HCT116 (cell line): ENCODE measurements around the gene ARSG.

Source experiments
- EGR1 ChIP-seq: IDR thresholded peaks from 2 replicates; pipeline ENCODE4 v1.6.1; 2012; ENCODE audit warnings: low read depth
- EZH2 ChIP-seq: fragments of 200-600 bp; sonication (generic); IDR thresholded peaks from 2 replicates; pipeline ENCODE4 v1.6.1; 2017; ENCODE audit warnings: antibody characterized with exemption, mixed run types
- EZH2phosphoT487 ChIP-seq: fragments of 200-600 bp; IDR thresholded peaks from 2 replicates; pipeline ENCODE4 v1.6.1; 2018; ENCODE audit warnings: antibody characterized with exemption, borderline replicate concordance
- FOSL1 ChIP-seq: IDR thresholded peaks from 2 replicates; pipeline ENCODE4 v1.6.1; 2012; ENCODE audit warnings: low read depth
- POLR2A ChIP-seq: IDR thresholded peaks from 2 replicates; pipeline ENCODE4 v1.7.0; 2011; ENCODE audit warnings: borderline replicate concordance; ENCODE audit not compliant: insufficient read depth, insufficient read length; ENCODE audit errors: extremely low read depth
- POLR2AphosphoS5 ChIP-seq: IDR thresholded peaks from 2 replicates; pipeline ENCODE4 v1.6.1; 2011; ENCODE audit warnings: mild to moderate bottlenecking, low read depth, low read length, moderate library complexity
- RAD21 ChIP-seq: IDR thresholded peaks from 2 replicates; pipeline ENCODE4 v1.6.1; 2012; ENCODE audit warnings: low read depth, mild to moderate bottlenecking
- SIN3A ChIP-seq: IDR thresholded peaks from 2 replicates; pipeline ENCODE4 v1.6.1; 2012; ENCODE audit warnings: low read depth
- SP1 ChIP-seq: IDR thresholded peaks from 2 replicates; pipeline ENCODE4 v1.6.1; 2012; ENCODE audit warnings: low read depth
- YY1 ChIP-seq: IDR thresholded peaks from 2 replicates; pipeline ENCODE4 v1.6.1; 2011; ENCODE audit warnings: low read length, low read depth, moderate library complexity, mild to moderate bottlenecking; ENCODE audit not compliant: insufficient replicate concordance; ENCODE audit errors: extremely low read depth
- ZNF274 ChIP-seq: fragments of 200-500 bp; sonication (Bioruptor generic); IDR thresholded peaks from 2 replicates; pipeline ENCODE4 v1.6.1; 2014; ENCODE audit warnings: mild to moderate bottlenecking, low read depth, low read length, inconsistent platforms
- TF ChIP-seq, protein P1 (sequence below), 3 experiments: fragments of 200-600 bp in 1 of 3; sonication (generic) in 1 of 3; IDR thresholded peaks in 2 of 3; conservative IDR thresholded peaks in 1 of 3; 2 replicates each; pipeline ENCODE4 v1.5.1; 2012 to 2017; ENCODE audit warnings: low read depth in 2 of 3, low read length in 2 of 3, antibody characterized with exemption in 1 of 3, borderline replicate concordance in 1 of 3, control low read depth in 1 of 3, mild to moderate bottlenecking in 1 of 3, mixed read lengths in 1 of 3, mixed run types in 1 of 3, moderate library complexity in 1 of 3; ENCODE audit not compliant: insufficient read depth in 1 of 3
- TF ChIP-seq, protein P2 (sequence below): IDR thresholded peaks from 2 replicates; pipeline ENCODE4 v1.6.1; 2012; ENCODE audit warnings: low read depth
- TF ChIP-seq, protein P3 (sequence below): IDR thresholded peaks from 2 replicates; pipeline ENCODE4 v1.6.1; 2011; ENCODE audit warnings: mild to moderate bottlenecking, low read length, moderate library complexity; ENCODE audit not compliant: insufficient replicate concordance; ENCODE audit errors: extremely low read depth

DNA sequence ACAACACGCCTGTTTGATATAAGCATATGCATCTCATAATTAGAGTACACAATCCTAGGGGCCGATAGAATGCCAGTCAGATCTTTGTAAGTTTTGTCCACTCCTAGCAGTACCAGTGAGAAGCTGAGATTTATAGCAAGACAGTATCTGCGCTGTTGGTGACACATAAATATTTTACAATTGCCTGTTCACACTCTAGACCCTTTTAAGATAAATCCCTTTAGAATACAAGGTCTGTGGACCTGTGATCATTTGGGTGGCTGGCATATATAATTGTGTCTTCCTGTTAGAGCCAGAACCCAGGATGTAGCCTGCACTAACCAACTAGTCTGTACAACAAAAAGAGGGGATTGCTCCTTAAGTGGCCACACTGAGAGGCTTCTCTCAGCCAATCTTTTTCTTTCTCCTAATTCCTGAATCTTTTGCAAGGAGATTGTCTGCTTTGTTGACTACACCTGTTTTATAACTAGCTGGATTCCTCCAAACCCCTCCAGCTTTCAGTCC lies 91.3 kb downstream of the ARSG start:
- TF ChIP-seq FOSL1, result no peak
- TF ChIP-seq, protein P1, sequence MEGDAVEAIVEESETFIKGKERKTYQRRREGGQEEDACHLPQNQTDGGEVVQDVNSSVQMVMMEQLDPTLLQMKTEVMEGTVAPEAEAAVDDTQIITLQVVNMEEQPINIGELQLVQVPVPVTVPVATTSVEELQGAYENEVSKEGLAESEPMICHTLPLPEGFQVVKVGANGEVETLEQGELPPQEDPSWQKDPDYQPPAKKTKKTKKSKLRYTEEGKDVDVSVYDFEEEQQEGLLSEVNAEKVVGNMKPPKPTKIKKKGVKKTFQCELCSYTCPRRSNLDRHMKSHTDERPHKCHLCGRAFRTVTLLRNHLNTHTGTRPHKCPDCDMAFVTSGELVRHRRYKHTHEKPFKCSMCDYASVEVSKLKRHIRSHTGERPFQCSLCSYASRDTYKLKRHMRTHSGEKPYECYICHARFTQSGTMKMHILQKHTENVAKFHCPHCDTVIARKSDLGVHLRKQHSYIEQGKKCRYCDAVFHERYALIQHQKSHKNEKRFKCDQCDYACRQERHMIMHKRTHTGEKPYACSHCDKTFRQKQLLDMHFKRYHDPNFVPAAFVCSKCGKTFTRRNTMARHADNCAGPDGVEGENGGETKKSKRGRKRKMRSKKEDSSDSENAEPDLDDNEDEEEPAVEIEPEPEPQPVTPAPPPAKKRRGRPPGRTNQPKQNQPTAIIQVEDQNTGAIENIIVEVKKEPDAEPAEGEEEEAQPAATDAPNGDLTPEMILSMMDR (IDR thresholded peaks at IDR 0.05 in 2 of 3, conservative IDR thresholded peaks at IDR 0.05 in 1 of 3; ENCODE audit: borderline replicate concordance in 1 of 3, insufficient read depth in 1 of 3, low read depth in 2 of 3, low read length in 2 of 3), result no peak
- no peak for TF ChIP-seq RAD21
- no peak for TF ChIP-seq POLR2AphosphoS5
- TF ChIP-seq ZNF274, result no peak
- TF ChIP-seq, protein P2, sequence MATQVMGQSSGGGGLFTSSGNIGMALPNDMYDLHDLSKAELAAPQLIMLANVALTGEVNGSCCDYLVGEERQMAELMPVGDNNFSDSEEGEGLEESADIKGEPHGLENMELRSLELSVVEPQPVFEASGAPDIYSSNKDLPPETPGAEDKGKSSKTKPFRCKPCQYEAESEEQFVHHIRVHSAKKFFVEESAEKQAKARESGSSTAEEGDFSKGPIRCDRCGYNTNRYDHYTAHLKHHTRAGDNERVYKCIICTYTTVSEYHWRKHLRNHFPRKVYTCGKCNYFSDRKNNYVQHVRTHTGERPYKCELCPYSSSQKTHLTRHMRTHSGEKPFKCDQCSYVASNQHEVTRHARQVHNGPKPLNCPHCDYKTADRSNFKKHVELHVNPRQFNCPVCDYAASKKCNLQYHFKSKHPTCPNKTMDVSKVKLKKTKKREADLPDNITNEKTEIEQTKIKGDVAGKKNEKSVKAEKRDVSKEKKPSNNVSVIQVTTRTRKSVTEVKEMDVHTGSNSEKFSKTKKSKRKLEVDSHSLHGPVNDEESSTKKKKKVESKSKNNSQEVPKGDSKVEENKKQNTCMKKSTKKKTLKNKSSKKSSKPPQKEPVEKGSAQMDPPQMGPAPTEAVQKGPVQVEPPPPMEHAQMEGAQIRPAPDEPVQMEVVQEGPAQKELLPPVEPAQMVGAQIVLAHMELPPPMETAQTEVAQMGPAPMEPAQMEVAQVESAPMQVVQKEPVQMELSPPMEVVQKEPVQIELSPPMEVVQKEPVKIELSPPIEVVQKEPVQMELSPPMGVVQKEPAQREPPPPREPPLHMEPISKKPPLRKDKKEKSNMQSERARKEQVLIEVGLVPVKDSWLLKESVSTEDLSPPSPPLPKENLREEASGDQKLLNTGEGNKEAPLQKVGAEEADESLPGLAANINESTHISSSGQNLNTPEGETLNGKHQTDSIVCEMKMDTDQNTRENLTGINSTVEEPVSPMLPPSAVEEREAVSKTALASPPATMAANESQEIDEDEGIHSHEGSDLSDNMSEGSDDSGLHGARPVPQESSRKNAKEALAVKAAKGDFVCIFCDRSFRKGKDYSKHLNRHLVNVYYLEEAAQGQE, result no peak
- TF ChIP-seq POLR2A, result no peak
- TF ChIP-seq, protein P3, sequence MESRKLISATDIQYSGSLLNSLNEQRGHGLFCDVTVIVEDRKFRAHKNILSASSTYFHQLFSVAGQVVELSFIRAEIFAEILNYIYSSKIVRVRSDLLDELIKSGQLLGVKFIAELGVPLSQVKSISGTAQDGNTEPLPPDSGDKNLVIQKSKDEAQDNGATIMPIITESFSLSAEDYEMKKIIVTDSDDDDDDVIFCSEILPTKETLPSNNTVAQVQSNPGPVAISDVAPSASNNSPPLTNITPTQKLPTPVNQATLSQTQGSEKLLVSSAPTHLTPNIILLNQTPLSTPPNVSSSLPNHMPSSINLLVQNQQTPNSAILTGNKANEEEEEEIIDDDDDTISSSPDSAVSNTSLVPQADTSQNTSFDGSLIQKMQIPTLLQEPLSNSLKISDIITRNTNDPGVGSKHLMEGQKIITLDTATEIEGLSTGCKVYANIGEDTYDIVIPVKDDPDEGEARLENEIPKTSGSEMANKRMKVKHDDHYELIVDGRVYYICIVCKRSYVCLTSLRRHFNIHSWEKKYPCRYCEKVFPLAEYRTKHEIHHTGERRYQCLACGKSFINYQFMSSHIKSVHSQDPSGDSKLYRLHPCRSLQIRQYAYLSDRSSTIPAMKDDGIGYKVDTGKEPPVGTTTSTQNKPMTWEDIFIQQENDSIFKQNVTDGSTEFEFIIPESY, result no peak
- no peak; the same call in 1 of the 2 replicates for TF ChIP-seq SP1
- TF ChIP-seq EZH2, result no peak
- TF ChIP-seq SIN3A, result 0 out of 2 replicates have a peak, but pooled peaks have one; percentile 32
- TF ChIP-seq EZH2phosphoT487, result no peak
- no peak for TF ChIP-seq EGR1
- no peak for TF ChIP-seq YY1
